K562 (cell line): ENCODE data around the gene LENEP. TPM values are rescaled to one million over a fixed set of nuclear protein-coding genes. Genes with fewer than 3 reads are reported as not detected.

Experiments used
- BRCA1 ChIP-seq, 2 experiments: fragments of 450-650 bp in 1 of 2; sonication (generic) in 1 of 2; formaldehyde crosslinking in 1 of 2; IDR thresholded peaks; 2 replicates each; pipeline versions ENCODE4 v1.5.0 to v1.6.1; 2017 to 2020; ENCODE audit warnings: mild to moderate bottlenecking in 1 of 2, missing genetic modification reagents in 1 of 2
- CBFA2T3 ChIP-seq: fragments of 450-650 bp; IDR thresholded peaks from 2 replicates; pipeline ENCODE4 v1.6.1; 2017
- CEBPG ChIP-seq, 3 experiments: fragments of 200-800 bp in 1 of 3; sonication (Bioruptor generic) in 1 of 3; sonication (generic) in 1 of 3; formaldehyde crosslinking in 1 of 3; IDR thresholded peaks in 2 of 3; conservative IDR thresholded peaks in 1 of 3; 2 replicates each; pipeline versions ENCODE4 v1.6.1 to v1.8.0; 2016 to 2022; ENCODE audit warnings: missing compliant biosample characterization in 2 of 3, missing genetic modification characterization in 2 of 3, mild to moderate bottlenecking in 1 of 3, missing genetic modification reagents in 1 of 3
- DEAF1 ChIP-seq: fragments of 450-650 bp; formaldehyde crosslinking; IDR thresholded peaks from 2 replicates; pipeline ENCODE4 v1.4.0; 2020; ENCODE audit warnings: mild to moderate bottlenecking, moderate library complexity
- E2F6 ChIP-seq, 2 experiments: IDR thresholded peaks; 2 replicates each; pipeline ENCODE4 v1.6.1; 2011; ENCODE audit warnings: borderline replicate concordance in 1 of 2, control low read depth in 1 of 2, low read depth in 1 of 2, low read length in 1 of 2, mild to moderate bottlenecking in 1 of 2, mixed read lengths in 1 of 2, moderate library complexity in 1 of 2; ENCODE audit not compliant: insufficient read depth in 1 of 2, insufficient read length in 1 of 2, poor library complexity in 1 of 2, severe bottlenecking in 1 of 2; ENCODE audit errors: extremely low read depth in 1 of 2
- MBD2 ChIP-seq: sonication (generic); IDR thresholded peaks from 2 replicates; pipeline ENCODE4 v1.6.1; 2016; ENCODE audit warnings: low read depth, borderline replicate concordance
- MCM7 ChIP-seq, 2 experiments: fragments of 450-650 bp; IDR thresholded peaks; 2 replicates each; pipeline ENCODE4 v1.6.1; 2016 to 2018
- MTF1 ChIP-seq: fragments of 250-450 bp; sonication (Bioruptor Pico); IDR thresholded peaks from 2 replicates; pipeline ENCODE4 v1.9.0; 2021; ENCODE audit warnings: moderate library complexity, mild to moderate bottlenecking, inconsistent platforms, borderline replicate concordance
- NR1H2 ChIP-seq: sonication (generic); formaldehyde crosslinking; IDR thresholded peaks from 2 replicates; pipeline ENCODE4 v1.4.0; 2020; ENCODE audit warnings: mild to moderate bottlenecking, missing genetic modification reagents
- PHF8 ChIP-seq: fragments of 200-600 bp; sonication (generic); IDR thresholded peaks from 2 replicates; pipeline ENCODE4 v1.6.1; 2012; ENCODE audit warnings: mixed run types, mild to moderate bottlenecking, inconsistent platforms, low read length, moderate library complexity, borderline replicate concordance
- SMARCA5 ChIP-seq: fragments of 450-650 bp; IDR thresholded peaks from 2 replicates; pipeline ENCODE4 v1.6.1; 2016
- TAL1 ChIP-seq: fragments of 450-650 bp; IDR thresholded peaks from 2 replicates; pipeline ENCODE4 v1.6.1; 2016; ENCODE audit warnings: mild to moderate bottlenecking
- UBTF ChIP-seq, 2 experiments: IDR thresholded peaks; 2 replicates each; pipeline ENCODE4 v1.6.1; 2012; ENCODE audit warnings: improper control_type of control experiment in 2 of 2, low read depth in 2 of 2, low read length in 2 of 2, borderline replicate concordance in 1 of 2
- ZBTB43 ChIP-seq: sonication (generic); formaldehyde crosslinking; IDR thresholded peaks from 2 replicates; pipeline ENCODE4 v1.8.0; 2023; ENCODE audit warnings: mild to moderate bottlenecking, missing genetic modification reagents
- ZNF121 ChIP-seq: sonication (generic); formaldehyde crosslinking; conservative IDR thresholded peaks from 2 replicates; pipeline ENCODE4 v1.8.0; 2022; ENCODE audit warnings: missing genetic modification reagents
- ZNF174 ChIP-seq: fragments of 250-450 bp; sonication (Bioruptor Pico); IDR thresholded peaks from 2 replicates; pipeline ENCODE4 v1.4.0; 2020; ENCODE audit warnings: mild to moderate bottlenecking
- polyA plus RNA-seq, 8 experiments: library from polyadenylated mRNA; depleted of rRNA in 4 of 8; stranded (reverse) in 5 of 8; unstranded in 3 of 8; fragments of >200 nt; fragmentation: Nextera tagmentation in 2 of 8; fragmentation: Illumina TruSeq in 1 of 8; extraction: Ambion mirVana in 2 of 8; extraction: Trizol in 1 of 8; gene quantifications; 2 replicates each; pipeline versions ENCODE4 v1.2.1 to v1.2.3, GENCODE V29; 2011 to 2014; ENCODE audit warnings: inconsistent platforms in 1 of 8, missing spikeins in 1 of 8
- total RNA-seq, 7 experiments: library from RNA; depleted of rRNA in 6 of 7; stranded (reverse); fragments of >200 nt in 6 of 7; fragmentation: Illumina TruSeq in 2 of 7; extraction: Trizol in 2 of 7; gene quantifications; 2 replicates each; pipeline versions ENCODE4 v1.2.1 to v1.2.3, GENCODE V29; 2011 to 2021; ENCODE audit warnings: low replicate concordance in 1 of 7
- TF ChIP-seq, protein P1 (sequence below): fragments of 450-650 bp; formaldehyde crosslinking; IDR thresholded peaks from 2 replicates; pipeline ENCODE4 v1.4.0; 2022; ENCODE audit warnings: mild to moderate bottlenecking, moderate library complexity
- TF ChIP-seq, protein P2 (sequence below): fragments of 450-650 bp; IDR thresholded peaks from 2 replicates; pipeline ENCODE4 v1.6.1; 2016; ENCODE audit warnings: low read depth, mild to moderate bottlenecking, moderate library complexity

LENEP gene
- total and polyA plus RNA-seq, 9 of the 15 experiments (the other 6 are each of a cell fraction or from before 2014, with no cell fraction given), result 0.23 to 0.87 (median 0.67) TPM; not detected in 5

GRCh38 chr1:154974102-154974807 is 19.1 kb upstream of the LENEP start, which contains the start of gene CKS1B (continued):
- TF ChIP-seq, protein P1, sequence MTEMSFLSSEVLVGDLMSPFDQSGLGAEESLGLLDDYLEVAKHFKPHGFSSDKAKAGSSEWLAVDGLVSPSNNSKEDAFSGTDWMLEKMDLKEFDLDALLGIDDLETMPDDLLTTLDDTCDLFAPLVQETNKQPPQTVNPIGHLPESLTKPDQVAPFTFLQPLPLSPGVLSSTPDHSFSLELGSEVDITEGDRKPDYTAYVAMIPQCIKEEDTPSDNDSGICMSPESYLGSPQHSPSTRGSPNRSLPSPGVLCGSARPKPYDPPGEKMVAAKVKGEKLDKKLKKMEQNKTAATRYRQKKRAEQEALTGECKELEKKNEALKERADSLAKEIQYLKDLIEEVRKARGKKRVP (CRISPR knock-in tag), result peak; percentile 24; the same call in 1 of the 2 replicates
- TF ChIP-seq ZBTB43 (CRISPR knock-in tag), result no peak
- TF ChIP-seq UBTF (IDR thresholded peaks at IDR 0.05; ENCODE audit: borderline replicate concordance in 1 of 2, low read depth in 2 of 2, low read length in 2 of 2), result no peak
- TF ChIP-seq BRCA1 (IDR thresholded peaks at IDR 0.05), result no peak
- TF ChIP-seq BRCA1 (CRISPR knock-in tag; IDR thresholded peaks at IDR 0.05), result no peak
- TF ChIP-seq MTF1 (CRISPR knock-in tag), result no peak
- TF ChIP-seq CBFA2T3, result no peak
- no peak for TF ChIP-seq TAL1
- TF ChIP-seq ZNF121, result no peak
- no peak for TF ChIP-seq ZNF174 (CRISPR knock-in tag)
- peak; percentile 86 for TF ChIP-seq PHF8
- TF ChIP-seq DEAF1, result no peak
- TF ChIP-seq E2F6 (IDR thresholded peaks at IDR 0.05; ENCODE audit: borderline replicate concordance in 1 of 2, extremely low read depth in 1 of 2, insufficient read depth in 1 of 2, insufficient read length in 1 of 2, low read depth in 1 of 2, low read length in 1 of 2, poor library complexity in 1 of 2, severe bottlenecking in 1 of 2), result peak; percentile 93 to 95
- no peak for TF ChIP-seq NR1H2 (CRISPR knock-in tag)
- no peak for TF ChIP-seq MCM7 (IDR thresholded peaks at IDR 0.05)
- TF ChIP-seq MBD2, result peak; percentile 97
- 0 out of 2 replicates have a peak, but pooled peaks have one; percentile 29 for TF ChIP-seq CEBPG (CRISPR knock-in tag; IDR thresholded peaks at IDR 0.05)
- no peak for TF ChIP-seq CEBPG (tag; conservative IDR thresholded peaks at IDR 0.05 in 1 of 2, IDR thresholded peaks at IDR 0.05 in 1 of 2)
- no peak for TF ChIP-seq SMARCA5
- TF ChIP-seq, protein P2, sequence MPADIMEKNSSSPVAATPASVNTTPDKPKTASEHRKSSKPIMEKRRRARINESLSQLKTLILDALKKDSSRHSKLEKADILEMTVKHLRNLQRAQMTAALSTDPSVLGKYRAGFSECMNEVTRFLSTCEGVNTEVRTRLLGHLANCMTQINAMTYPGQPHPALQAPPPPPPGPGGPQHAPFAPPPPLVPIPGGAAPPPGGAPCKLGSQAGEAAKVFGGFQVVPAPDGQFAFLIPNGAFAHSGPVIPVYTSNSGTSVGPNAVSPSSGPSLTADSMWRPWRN, result peak; percentile 4
